PC-9 (cell line): ENCODE measurements around the gene CDC42BPA. TPM values are rescaled to one million over a fixed set of nuclear protein-coding genes. Genes with fewer than 3 reads are reported as not detected.

Source experiments
- BruUV-seq: library from RNA; stranded (reverse); fragments of 400-500 nt; replicated peaks from 2 replicates; lab custom pipeline; 2021; lab: Mats Ljungman, UMichigan
- CTCF ChIA-PET: fragments of 300-600 bp; sonication (Branson Sonifier 250); formaldehyde crosslinking; loops from one replicate; lab custom pipeline; 2022; ENCODE audit warnings: antibody characterized with exemption; lab: Charles Lee
- POLR2A ChIA-PET: fragments of 300-600 bp; sonication (Branson Sonifier 250); formaldehyde crosslinking; loops from one replicate; lab custom pipeline; 2022; ENCODE audit warnings: antibody characterized with exemption; ENCODE audit not compliant: unreplicated experiment; lab: Charles Lee
- DNase-seq, 2 experiments: peaks; one replicate each; pipeline versions ENCODE4 v3.0.0 to v3.0.0-alpha.2; 2015 to 2022; ENCODE audit warnings: mixed read lengths in 1 of 2
- H2AFZ ChIP-seq: fragments of 200-600 bp; sonication (generic); 2 replicates; pipeline ENCODE4 v1.8.1; 2017; ENCODE audit warnings: antibody characterized with exemption
- H3F3A ChIP-seq: fragments of 200-600 bp; sonication (generic); 2 replicates; pipeline ENCODE4 v1.8.1; 2017; ENCODE audit warnings: antibody characterized with exemption, mild to moderate bottlenecking, low read depth; ENCODE audit not compliant: insufficient read depth
- H3K27ac ChIP-seq: fragments of 200-600 bp; sonication (generic); 2 replicates; pipeline ENCODE4 v1.6.1; 2016; ENCODE audit warnings: mixed run types
- H3K27me3 ChIP-seq: fragments of 200-600 bp; sonication (generic); 2 replicates; pipeline ENCODE4 v1.6.1; 2016; ENCODE audit warnings: low read depth, mixed run types; ENCODE audit not compliant: insufficient read depth
- H3K36me3 ChIP-seq: fragments of 200-600 bp; sonication (generic); 2 replicates; pipeline ENCODE4 v1.6.1; 2016; ENCODE audit warnings: low read depth, mixed run types
- H3K4me1 ChIP-seq: fragments of 200-600 bp; sonication (generic); replicated peaks from 2 replicates; pipeline ENCODE4 v1.6.1; 2016; ENCODE audit warnings: mixed run types; ENCODE audit not compliant: insufficient read depth
- H3K4me2 ChIP-seq: fragments of 200-600 bp; sonication (generic); 2 replicates; pipeline ENCODE4 v1.6.1; 2017; ENCODE audit warnings: mixed run types
- H3K4me3 ChIP-seq: fragments of 200-600 bp; sonication (generic); 2 replicates; pipeline ENCODE4 v1.6.1; 2016; ENCODE audit warnings: mixed run types
- H3K79me2 ChIP-seq: fragments of 200-600 bp; sonication (generic); 2 replicates; pipeline ENCODE4 v1.6.1; 2017; ENCODE audit warnings: low read depth, mixed run types
- H3K9me2 ChIP-seq: fragments of 200-600 bp; sonication (generic); 2 replicates; pipeline ENCODE4 v1.8.1; 2017; ENCODE audit warnings: mild to moderate bottlenecking; ENCODE audit not compliant: insufficient read depth
- H3K9me3 ChIP-seq: fragments of 200-600 bp; sonication (generic); 2 replicates; pipeline ENCODE4 v1.8.1; 2016; ENCODE audit warnings: low read depth; ENCODE audit not compliant: insufficient read depth
- H4K20me1 ChIP-seq: fragments of 200-600 bp; sonication (generic); 2 replicates; pipeline ENCODE4 v1.8.1; 2017; ENCODE audit not compliant: insufficient read depth
- CTCF ChIP-seq: fragments of 200-600 bp; sonication (generic); conservative IDR thresholded peaks from 2 replicates; pipeline ENCODE4 v1.6.1; 2017; ENCODE audit warnings: mixed run types, antibody characterized with exemption, mild to moderate bottlenecking, moderate library complexity
- EZH2 ChIP-seq: fragments of 200-600 bp; sonication (generic); IDR thresholded peaks from 2 replicates; pipeline ENCODE4 v1.8.0; 2017; ENCODE audit warnings: antibody characterized with exemption, low read depth
- intact Hi-C: fragments of 100-400 bp; cut with micrococcal nuclease; formaldehyde crosslinking; loops from one replicate; pipeline ENCODE4 v1.10.0; 2022; ENCODE audit not compliant: unreplicated experiment
- total RNA-seq: library from RNA; stranded (reverse); gene quantifications from 2 replicates; pipeline ENCODE4 v1.2.3, GENCODE V29; 2021

The CDC42BPA gene
- total RNA-seq, 1 experiment from 2014 or later = 47.5 TPM

DNA sequence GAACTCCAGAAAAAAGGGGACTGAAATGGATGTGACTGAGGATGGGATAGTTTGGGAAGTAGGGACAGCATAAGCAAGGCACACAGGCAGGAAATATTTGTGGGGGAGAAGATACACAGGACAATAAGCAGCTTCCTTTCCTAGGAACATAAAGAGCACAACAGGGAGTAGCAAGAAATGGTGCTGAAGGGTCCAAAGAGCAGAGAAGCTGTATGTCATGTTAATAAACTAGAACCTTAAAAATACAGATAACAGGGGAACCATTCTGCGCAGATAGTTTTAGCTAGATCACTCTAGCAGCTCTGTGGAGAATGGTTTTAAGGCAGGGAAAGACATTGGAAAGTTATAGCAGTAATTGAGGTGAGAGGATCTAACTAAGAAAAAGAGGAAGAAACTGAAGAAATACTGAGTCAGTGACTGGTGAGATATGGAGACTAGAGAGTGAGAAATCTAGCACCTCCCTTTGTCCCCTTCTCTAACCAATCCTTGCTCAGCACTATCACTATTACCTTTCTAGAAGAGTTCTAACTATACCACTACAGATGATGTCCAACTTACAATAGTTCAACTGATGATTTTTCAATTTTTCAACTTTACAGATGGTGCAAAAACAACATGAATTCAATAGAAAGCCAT is 95.0 kb downstream of the CDC42BPA start:
- H3K4me2 ChIP-seq = no peak overlapping the region
- H2AFZ ChIP-seq = no peak overlapping the region
- H4K20me1 ChIP-seq = peaks cover 3% of the 10 kb centered on the region; the same call in 1 of the 2 replicates
- H3K27ac ChIP-seq = no peak overlapping the region
- DNase-seq = no peak
- CTCF ChIA-PET = no interaction called here
- no peak overlapping the region for H3K4me3 ChIP-seq
- no peaks in the 10 kb centered on the region for H3K9me3 ChIP-seq
- no peaks in the 10 kb centered on the region for H3K36me3 ChIP-seq
- BruUV-seq = no TSS peak
- POLR2A ChIA-PET = no interaction called here
- H3F3A ChIP-seq = peaks cover 16% of the 10 kb centered on the region
- H3K9me2 ChIP-seq = no peaks in the 10 kb centered on the region
- no peak for TF ChIP-seq CTCF
- TF ChIP-seq EZH2 = no peak
- no peaks in the 10 kb centered on the region for H3K27me3 ChIP-seq
- H3K79me2 ChIP-seq = peaks cover 25% of the 10 kb centered on the region; the same call in 1 of the 2 replicates
- intact Hi-C loops = no loop called here
- H3K4me1 ChIP-seq = peaks cover 19% of the 10 kb centered on the region

DNA sequence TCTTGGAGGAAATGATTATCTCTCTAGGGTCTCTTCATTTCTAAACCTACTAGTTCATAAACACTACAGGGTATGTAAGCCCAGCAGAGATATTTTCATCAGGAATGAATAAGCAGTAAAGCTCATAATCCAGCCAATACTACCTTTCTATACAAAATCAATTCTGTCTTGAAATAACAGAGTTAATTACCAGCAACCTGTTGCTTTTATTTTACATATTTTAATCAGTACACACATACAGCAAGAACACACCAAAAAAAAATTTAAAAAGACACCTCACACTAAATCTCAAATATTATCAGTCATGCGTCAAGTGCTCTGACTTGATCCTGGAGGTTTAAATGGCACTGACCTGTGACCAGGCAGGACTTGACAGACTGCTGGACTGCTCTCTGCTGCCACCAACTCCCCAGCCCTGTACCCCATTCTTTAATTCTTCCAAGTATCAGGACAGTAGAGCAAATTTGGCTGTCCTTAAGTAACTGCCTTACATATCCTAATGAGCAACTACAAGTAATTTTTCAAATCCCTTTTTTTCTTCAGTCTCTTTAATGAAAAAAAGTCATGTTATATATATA is 98.5 kb downstream of the CDC42BPA start:
- H3K4me1 ChIP-seq = peaks cover under 1% of the 10 kb centered on the region; the same call in 1 of the 2 replicates
- POLR2A ChIA-PET = no interaction called here
- no peak overlapping the region for H2AFZ ChIP-seq
- no peak overlapping the region for H3K4me3 ChIP-seq
- no peak for TF ChIP-seq EZH2
- no peak for TF ChIP-seq CTCF
- H3K4me2 ChIP-seq = no peak overlapping the region
- BruUV-seq = no TSS peak
- CTCF ChIA-PET = interaction anchor here (0.7 kb wide), 1 partner anchor 636 kb away, joined by 3 read pairs; no protein-coding TSS in a partner anchor
- H4K20me1 ChIP-seq = peaks cover 3% of the 10 kb centered on the region; the same call in 1 of the 2 replicates
- H3F3A ChIP-seq = 0 out of 2 replicates have a peak, but pooled peaks cover 3% of the 10 kb centered on the region
- DNase-seq = no peak
- H3K36me3 ChIP-seq = no peaks in the 10 kb centered on the region
- H3K27me3 ChIP-seq = no peaks in the 10 kb centered on the region
- no peaks in the 10 kb centered on the region for H3K9me2 ChIP-seq
- H3K9me3 ChIP-seq = no peaks in the 10 kb centered on the region
- H3K79me2 ChIP-seq = peaks cover 21% of the 10 kb centered on the region; the same call in 1 of the 2 replicates
- intact Hi-C loops = no loop called here
- H3K27ac ChIP-seq = no peak overlapping the region

GRCh38 chr1:227218870-227219573 is 99.3 kb downstream of the CDC42BPA start:
- H3K27me3 ChIP-seq = no peaks in the 10 kb centered on the region

More at GRCh38 chr1:227218870-227219573, 99.3 kb downstream of the CDC42BPA start:
- H3K4me3 ChIP-seq = no peak overlapping the region
- no peak overlapping the region for H3K27ac ChIP-seq
- no peak for TF ChIP-seq EZH2
- H3K79me2 ChIP-seq = peaks cover 21% of the 10 kb centered on the region; the same call in 1 of the 2 replicates
- H3K4me1 ChIP-seq = no peaks in the 10 kb centered on the region
- H3K9me2 ChIP-seq = no peaks in the 10 kb centered on the region
- H3F3A ChIP-seq = 0 out of 2 replicates have a peak, but pooled peaks cover 3% of the 10 kb centered on the region
- ChIA-PET POLR2A (interaction anchor here (0.7 kb wide), 1 partner anchor 1010 kb away, joined by 10 read pairs; no protein-coding TSS in a partner anchor), CTCF (interaction anchor here (0.7 kb wide), 1 partner anchor 637 kb away, joined by 3 read pairs; no protein-coding TSS in a partner anchor)
- H3K4me2 ChIP-seq = no peak overlapping the region
- no TSS peak for BruUV-seq
- intact Hi-C loops = no loop called here
- H3K9me3 ChIP-seq = no peaks in the 10 kb centered on the region; the same call in 1 of the 2 replicates
- H2AFZ ChIP-seq = no peak overlapping the region
- H4K20me1 ChIP-seq = peaks cover 3% of the 10 kb centered on the region; the same call in 1 of the 2 replicates
- no peak for DNase-seq
- no peaks in the 10 kb centered on the region for H3K36me3 ChIP-seq
